NCI-H82 treated with DMSO at 0.1 percent for 48 hours (cell line): ENCODE measurements around the gene MYL1.

Experiments used
- DNase-seq: peaks from one replicate; lab custom pipeline; 2025; ENCODE audit not compliant: unreplicated experiment; lab: John Stamatoyannopoulos, UW

Gene MYL1

GRCh38 chr2:210315015-210315788 lies at the start of gene MYL1:
Gene MYL1, minus strand, starts transcription at chr2:210315174. Its CDS starts 132 bp downstream, at chr2:210315042.
- no peak for DNase-seq

- no peak for DNase-seq
Observed at GRCh38 chr2:210363876-210364275, 48.9 kb upstream of the MYL1 start.

- no peak for DNase-seq
Observed at GRCh38 chr2:210363261-210363660, 48.3 kb upstream of the MYL1 start.

- no peak for DNase-seq
Observed at GRCh38 chr2:210360412-210360811, 45.4 kb upstream of the MYL1 start.

GRCh38 chr2:210356944-210357343 lies 42.0 kb upstream of the MYL1 start:
- DNase-seq, result no peak

GRCh38 chr2:210337159-210337558 lies 22.2 kb upstream of the MYL1 start:
- no peak for DNase-seq

- DNase-seq, result no peak
Observed at GRCh38 chr2:210324906-210325305, 9.9 kb upstream of the MYL1 start.

- DNase-seq, result no peak
Observed at GRCh38 chr2:210324458-210324857, 9.5 kb upstream of the MYL1 start.

- DNase-seq, result no peak
Observed at GRCh38 chr2:210323003-210323402, 8.0 kb upstream of the MYL1 start.

- no peak for DNase-seq
Observed at GRCh38 chr2:210318891-210319290, 3.9 kb upstream of the MYL1 start.

GRCh38 chr2:210318486-210318885 lies 3.5 kb upstream of the MYL1 start:
- no peak for DNase-seq

- no peak for DNase-seq
Observed at GRCh38 chr2:210310550-210310949, 4.4 kb downstream of the MYL1 start.

GRCh38 chr2:210309548-210310233 lies 5.3 kb downstream of the MYL1 start:
- no peak for DNase-seq

- no peak for DNase-seq
Observed at GRCh38 chr2:210303498-210303897, 11.5 kb downstream of the MYL1 start.

GRCh38 chr2:210302326-210302725 lies 12.6 kb downstream of the MYL1 start:
- no peak for DNase-seq

- DNase-seq, result no peak
Observed at GRCh38 chr2:210299866-210300373, 15.1 kb downstream of the MYL1 start.

GRCh38 chr2:210288408-210288807 lies 26.6 kb downstream of the MYL1 start:
- no peak for DNase-seq

- DNase-seq, result no peak
Observed at GRCh38 chr2:210287301-210287700, 27.7 kb downstream of the MYL1 start.

- no peak for DNase-seq
Observed at GRCh38 chr2:210286123-210286680, 28.8 kb downstream of the MYL1 start.

GRCh38 chr2:210277133-210277532 lies 37.8 kb downstream of the MYL1 start:
- no peak for DNase-seq

GRCh38 chr2:210271300-210271699 lies 43.7 kb downstream of the MYL1 start:
- no peak for DNase-seq

GRCh38 chr2:210269148-210269547 lies 45.8 kb downstream of the MYL1 start:
- DNase-seq, result no peak
